ENCODE data around the gene TLCD1. TPM values are rescaled to one million over a fixed set of nuclear protein-coding genes. Genes with fewer than 3 reads are reported as not detected.

Gene TLCD1
- total and polyA plus RNA-seq, 2 experiments from 2014 or later, result 4.8 to 14.2 TPM

DNA sequence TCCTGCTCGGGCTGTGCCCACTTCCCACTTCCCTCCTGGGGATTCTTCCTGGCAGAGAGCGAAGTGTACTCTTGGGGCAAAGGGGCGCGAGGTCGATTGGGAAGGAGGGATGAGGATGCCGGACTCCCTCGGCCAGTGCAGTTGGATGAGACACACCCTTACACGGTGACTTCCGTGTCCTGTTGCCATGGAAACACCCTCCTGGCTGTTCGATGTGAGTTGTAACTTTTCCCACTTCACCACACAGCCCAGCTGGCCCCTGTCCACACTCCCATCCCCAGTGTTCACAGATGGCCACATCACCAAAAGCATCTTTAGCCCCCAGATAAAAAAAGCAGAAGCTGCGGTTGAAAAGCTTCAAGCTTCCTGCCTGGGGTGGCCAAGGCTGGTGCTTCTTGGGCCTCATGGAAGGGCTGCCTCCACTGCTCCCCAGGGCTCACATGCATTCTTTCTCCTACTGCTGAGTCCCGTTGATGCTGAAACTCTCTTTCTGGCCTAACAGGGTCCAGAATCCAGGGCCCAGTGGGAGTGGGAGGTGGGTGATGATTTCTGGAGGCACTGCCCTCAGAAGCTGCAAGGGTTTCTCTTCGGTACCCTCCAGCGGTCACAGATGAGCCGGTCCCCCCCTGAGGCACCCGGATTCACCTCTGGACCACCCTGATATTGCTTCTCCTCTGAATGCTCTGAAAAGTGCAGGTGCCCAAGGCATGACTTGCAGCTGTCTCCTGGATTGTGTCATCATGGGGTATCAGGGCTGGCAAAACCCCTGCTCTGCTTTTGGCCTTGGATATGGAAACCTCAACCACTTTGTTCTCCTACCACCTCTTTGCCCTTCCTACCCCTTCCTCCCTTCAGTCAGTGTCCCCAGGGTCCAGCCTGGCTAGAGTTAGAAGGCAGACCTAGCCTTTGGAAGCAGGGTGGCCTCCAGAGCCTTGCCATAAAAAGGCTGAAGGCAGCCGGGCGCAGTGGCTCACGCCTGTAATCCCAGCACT is 15.6 kb upstream of the TLCD1 start:
- Histone ChIP-seq H3K4me3 (no peak overlapping the region), H3K27ac (no peak overlapping the region), H3K4me2 (ENCODE audit: unreplicated experiment) (no peak overlapping the region), H3K36me3 (ENCODE audit: low read depth) (no peaks in the 10 kb centered on the region), H3K4me1 (ENCODE audit: insufficient read depth) (peaks cover 21% of the 10 kb centered on the region), H4K20me1 (ENCODE audit: insufficient read depth) (no peaks in the 10 kb centered on the region), H3K9me2 (ENCODE audit: insufficient read depth) (no peaks in the 10 kb centered on the region), H3K9me3 (ENCODE audit: low read depth) (no peaks in the 10 kb centered on the region), H3K9ac (no peak overlapping the region), H3F3A (ENCODE audit: insufficient read depth) (peaks cover 14% of the 10 kb centered on the region; the same call in 1 of the 2 replicates), H2AFZ (no peak overlapping the region), H3K27me3 (replicated peaks; ENCODE audit: insufficient read depth) (no peaks in the 10 kb centered on the region), H3K79me2 (ENCODE audit: insufficient read depth) (peaks cover 25% of the 10 kb centered on the region)
- TF ChIP-seq EZH2phosphoT487 (IDR thresholded peaks at IDR 0.05; ENCODE audit: insufficient read depth, low read depth), result no peak
- no peak for TF ChIP-seq EZH2 (IDR thresholded peaks at IDR 0.05; ENCODE audit: insufficient read depth, poor library complexity, severe bottlenecking)
- WGBS, 2 experiments (ENCODE audit: low coverage in 1 of 2, low lambda C conversion rate in 2 of 2, missing lambda C conversion rate in 2 of 2), result 78 to 85% methylated on average over 17 to 19 of the region's 19 CpGs
- in situ Hi-C loops (cut with MboI), result no loop called here
- no peak for DNase-seq

- H3K4me1 ChIP-seq (ENCODE audit: insufficient read depth), result peaks cover 13% of the 10 kb centered on the region
- 78 to 82% methylated on average over 10 of the region's 10 CpGs for WGBS, 2 experiments (ENCODE audit: low coverage in 1 of 2, low lambda C conversion rate in 2 of 2, missing lambda C conversion rate in 2 of 2)
- no peak overlapping the region for H3K4me2 ChIP-seq (ENCODE audit: unreplicated experiment)
- H3F3A ChIP-seq (ENCODE audit: insufficient read depth), result peaks cover 14% of the 10 kb centered on the region; the same call in 1 of the 2 replicates
- H3K27ac ChIP-seq, result no peak overlapping the region
- no peaks in the 10 kb centered on the region for H3K27me3 ChIP-seq (replicated peaks; ENCODE audit: insufficient read depth)
- H4K20me1 ChIP-seq (ENCODE audit: insufficient read depth), result no peaks in the 10 kb centered on the region
- no peaks in the 10 kb centered on the region for H3K9me2 ChIP-seq (ENCODE audit: insufficient read depth)
- in situ Hi-C loops (cut with MboI), result no loop called here
- no peak overlapping the region for H3K9ac ChIP-seq
- no peaks in the 10 kb centered on the region for H3K9me3 ChIP-seq (ENCODE audit: low read depth)
- peaks cover 15% of the 10 kb centered on the region for H3K79me2 ChIP-seq (ENCODE audit: insufficient read depth)
- TF ChIP-seq EZH2phosphoT487 (IDR thresholded peaks at IDR 0.05; ENCODE audit: insufficient read depth, low read depth), result no peak
- no peak overlapping the region for H2AFZ ChIP-seq
- no peaks in the 10 kb centered on the region for H3K36me3 ChIP-seq (ENCODE audit: low read depth)
- H3K4me3 ChIP-seq, result no peak overlapping the region
- DNase-seq, result no peak
Observed at GRCh38 chr17:28740406-28741357, 14.6 kb upstream of the TLCD1 start.

- TF ChIP-seq EZH2phosphoT487 (IDR thresholded peaks at IDR 0.05; ENCODE audit: insufficient read depth, low read depth), result no peak
- DNase-seq, result no peak
- no peaks in the 10 kb centered on the region for H3K36me3 ChIP-seq (ENCODE audit: low read depth)
- no peaks in the 10 kb centered on the region for H3K9me2 ChIP-seq (ENCODE audit: insufficient read depth)
- H3F3A ChIP-seq (ENCODE audit: insufficient read depth), result peaks cover 14% of the 10 kb centered on the region; the same call in 1 of the 2 replicates
- no peak overlapping the region for H3K27ac ChIP-seq
- H3K4me2 ChIP-seq (ENCODE audit: unreplicated experiment), result no peak overlapping the region
- no peaks in the 10 kb centered on the region for H3K27me3 ChIP-seq (replicated peaks; ENCODE audit: insufficient read depth)
- 84 to 87% methylated on average over 10 of the region's 10 CpGs for WGBS, 2 experiments (ENCODE audit: low coverage in 1 of 2, low lambda C conversion rate in 2 of 2, missing lambda C conversion rate in 2 of 2)
- H2AFZ ChIP-seq, result no peak overlapping the region
- H3K4me1 ChIP-seq (ENCODE audit: insufficient read depth), result peaks cover 11% of the 10 kb centered on the region
- no peak overlapping the region for H3K9ac ChIP-seq
- no peak overlapping the region for H3K4me3 ChIP-seq
- in situ Hi-C loops (cut with MboI), result no loop called here
- H3K9me3 ChIP-seq (ENCODE audit: low read depth), result no peaks in the 10 kb centered on the region
- no peaks in the 10 kb centered on the region for H4K20me1 ChIP-seq (ENCODE audit: insufficient read depth)
- H3K79me2 ChIP-seq (ENCODE audit: insufficient read depth), result no peaks in the 10 kb centered on the region
Observed at GRCh38 chr17:28738680-28739384, 12.8 kb upstream of the TLCD1 start.

Measured in GM23248 (cell line).